22Rv1 (cell line): ENCODE data around the gene CDC42EP4.

Experiments
- CTCF ChIP-seq: fragments of 450-650 bp; IDR thresholded peaks from 2 replicates; pipeline ENCODE4 v1.5.1; 2017; ENCODE audit warnings: mild to moderate bottlenecking
- ZFX ChIP-seq: fragments of 450-650 bp; IDR thresholded peaks from 2 replicates; pipeline ENCODE4 v1.6.1; 2017; ENCODE audit warnings: antibody characterized with exemption, borderline replicate concordance

GRCh38 chr17:73305845-73306836 is 5.7 kb downstream of the CDC42EP4 start:
- no peak for TF ChIP-seq CTCF
- no peak for TF ChIP-seq ZFX
